H9 (cell line): ENCODE data around the gene WDR20. TPM values are rescaled to one million over a fixed set of nuclear protein-coding genes. Genes with fewer than 3 reads are reported as not detected.

Source experiments
- DNase-seq: peaks from one replicate; pipeline ENCODE4 v3.0.0-alpha.2; 2017
- H2AFZ ChIP-seq: one replicate; pipeline ENCODE4 v1.6.1; 2013; ENCODE audit warnings: mild to moderate bottlenecking, low read length, control low read depth, moderate library complexity
- H2AK5ac ChIP-seq: 2 replicates; pipeline ENCODE4 v1.6.1; 2013; ENCODE audit warnings: low read length, control low read depth, mixed read lengths; ENCODE audit not compliant: insufficient read length
- H2BK120ac ChIP-seq: one replicate; pipeline ENCODE4 v1.6.1; 2013; ENCODE audit warnings: low read depth, mild to moderate bottlenecking, low read length, control low read depth, inconsistent platforms; ENCODE audit not compliant: poor library complexity, severe bottlenecking
- H2BK12ac ChIP-seq: 2 replicates; pipeline ENCODE4 v1.6.1; 2013; ENCODE audit warnings: low read length, control low read depth, mixed read lengths, low read depth; ENCODE audit not compliant: insufficient read length
- H2BK15ac ChIP-seq: 2 replicates; pipeline ENCODE4 v1.6.1; 2013; ENCODE audit warnings: low read depth, low read length, control low read depth
- H2BK20ac ChIP-seq: one replicate; pipeline ENCODE4 v1.6.1; 2013; ENCODE audit warnings: low read depth, mild to moderate bottlenecking, low read length, control low read depth, inconsistent platforms; ENCODE audit not compliant: poor library complexity, severe bottlenecking
- H2BK5ac ChIP-seq: 2 replicates; pipeline ENCODE4 v1.6.1; 2013; ENCODE audit warnings: low read length, control low read depth, mixed read lengths; ENCODE audit not compliant: insufficient read length
- H3K14ac ChIP-seq: 2 replicates; pipeline ENCODE4 v1.6.1; 2013; ENCODE audit warnings: low read length, control low read depth; ENCODE audit not compliant: insufficient read depth
- H3K18ac ChIP-seq: 2 replicates; pipeline ENCODE4 v1.6.1; 2013; ENCODE audit warnings: low read depth, mild to moderate bottlenecking, mixed read lengths, low read length, control low read depth; ENCODE audit not compliant: insufficient read length
- H3K23ac ChIP-seq: 2 replicates; pipeline ENCODE4 v1.6.1; 2013; ENCODE audit warnings: low read length, control low read depth, mixed read lengths, low read depth; ENCODE audit not compliant: insufficient read length
- H3K23me2 ChIP-seq: 2 replicates; pipeline ENCODE4 v1.6.1; 2013; ENCODE audit warnings: low read depth, mild to moderate bottlenecking, mixed read lengths, low read length, control low read depth; ENCODE audit not compliant: insufficient read length, poor library complexity, severe bottlenecking
- H3K27ac ChIP-seq: 2 replicates; pipeline ENCODE4 v1.5.1; 2013; ENCODE audit warnings: low read length, control low read depth, mixed read lengths, low read depth; ENCODE audit not compliant: insufficient read length
- H3K27me3 ChIP-seq: 2 replicates; pipeline ENCODE4 v1.6.1; 2013; ENCODE audit warnings: low read length, control low read depth, inconsistent platforms; ENCODE audit not compliant: insufficient read depth
- H3K4ac ChIP-seq: 2 replicates; pipeline ENCODE4 v1.6.1; 2013; ENCODE audit warnings: low read depth, mild to moderate bottlenecking, control low read depth, inconsistent platforms, low read length, moderate library complexity
- H3K4me1 ChIP-seq: 2 replicates; pipeline ENCODE4 v1.6.1; 2013; ENCODE audit warnings: low read length, control low read depth, inconsistent platforms; ENCODE audit not compliant: insufficient read depth
- H3K4me2 ChIP-seq: 2 replicates; pipeline ENCODE4 v1.6.1; 2013; ENCODE audit warnings: low read length, control low read depth, mixed read lengths; ENCODE audit not compliant: insufficient read length, insufficient read depth
- H3K56ac ChIP-seq: 2 replicates; pipeline ENCODE4 v1.6.1; 2013; ENCODE audit warnings: low read depth, mild to moderate bottlenecking, mixed read lengths, low read length, control low read depth; ENCODE audit not compliant: insufficient read length
- H3K79me1 ChIP-seq: 2 replicates; pipeline ENCODE4 v1.6.1; 2013; ENCODE audit warnings: low read depth, mild to moderate bottlenecking, moderate library complexity, low read length, control low read depth, inconsistent platforms; ENCODE audit not compliant: insufficient read depth, poor library complexity, severe bottlenecking
- H3K79me2 ChIP-seq: 2 replicates; pipeline ENCODE4 v1.6.1; 2013; ENCODE audit warnings: low read length, control low read depth, inconsistent platforms; ENCODE audit not compliant: insufficient read depth
- H3K9ac ChIP-seq: 2 replicates; pipeline ENCODE4 v1.6.1; 2013; ENCODE audit warnings: low read length, control low read depth, mixed read lengths; ENCODE audit not compliant: insufficient read length; ENCODE audit errors: extremely low read depth
- H3K9me3 ChIP-seq: one replicate; pipeline ENCODE4 v1.6.1; 2013; ENCODE audit warnings: low read depth, low read length, inconsistent platforms; ENCODE audit not compliant: control insufficient read depth
- H3T11ph ChIP-seq: one replicate; pipeline ENCODE4 v1.6.1; 2013; ENCODE audit warnings: mild to moderate bottlenecking, low read length, control low read depth, inconsistent platforms
- H4K20me1 ChIP-seq: one replicate; pipeline ENCODE4 v1.6.1; 2013; ENCODE audit not compliant: control insufficient read depth, insufficient read length, insufficient read depth
- H4K5ac ChIP-seq: 2 replicates; pipeline ENCODE4 v1.6.1; 2013; ENCODE audit warnings: low read depth, mild to moderate bottlenecking, mixed read lengths, low read length, control low read depth; ENCODE audit not compliant: insufficient read length
- H4K8ac ChIP-seq: replicated peaks from 2 replicates; pipeline ENCODE4 v1.6.1; 2013; ENCODE audit warnings: low read length, control low read depth, mixed read lengths, low read depth; ENCODE audit not compliant: insufficient read length
- H4K91ac ChIP-seq: 2 replicates; pipeline ENCODE4 v1.6.1; 2013; ENCODE audit warnings: low read depth, mild to moderate bottlenecking, moderate library complexity, mixed read lengths, low read length, control low read depth; ENCODE audit not compliant: insufficient read length
- H3K27ac Mint-ChIP-seq, 3 experiments: 2 replicates in 2 of 3; 3 replicates in 1 of 3; pipeline ENCODE4 v1.8.0; 2020 to 2021; ENCODE audit warnings: mixed read lengths in 3 of 3, mild to moderate bottlenecking in 1 of 3, moderate library complexity in 1 of 3
- H3K27me3 Mint-ChIP-seq: 2 replicates; pipeline ENCODE4 v1.8.0; 2021; ENCODE audit warnings: low read depth, mild to moderate bottlenecking, moderate library complexity, mixed read lengths
- H3K36me3 Mint-ChIP-seq, 3 experiments: 2 replicates in 2 of 3; 3 replicates in 1 of 3; pipeline ENCODE4 v1.8.0; 2020 to 2021; ENCODE audit warnings: low read depth in 3 of 3, mixed read lengths in 3 of 3; ENCODE audit not compliant: insufficient read depth in 1 of 3
- H3K4me1 Mint-ChIP-seq, 2 experiments: 2 replicates each; pipeline ENCODE4 v1.8.0; 2020; ENCODE audit warnings: mixed read lengths in 2 of 2
- H3K4me3 Mint-ChIP-seq, 2 experiments: 2 replicates in 1 of 2; 3 replicates in 1 of 2; pipeline ENCODE4 v1.8.0; 2020 to 2021; ENCODE audit warnings: mild to moderate bottlenecking in 2 of 2, mixed read lengths in 2 of 2, moderate library complexity in 1 of 2
- H3K9me3 Mint-ChIP-seq, 2 experiments: 2 replicates in 1 of 2; 3 replicates in 1 of 2; pipeline ENCODE4 v1.8.0; 2020; ENCODE audit warnings: mild to moderate bottlenecking in 2 of 2, mixed read lengths in 2 of 2, moderate library complexity in 1 of 2
- WGBS: extraction: QIAGEN DNeasy Blood & Tissue Kit; methylation state at CpG from one replicate; pipeline ENCODE4 v1.1.7; 2013; ENCODE audit warnings: missing lambda C conversion rate, low lambda C conversion rate, mixed read lengths; ENCODE audit not compliant: insufficient read length; ENCODE audit errors: extremely low coverage; 5-methylcytosine and 5-hydroxymethylcytosine counted together
- total RNA-seq: library from RNA; stranded (reverse); gene quantifications from 2 replicates; pipeline ENCODE4 v1.2.1, GENCODE V29; 2021
- TF ChIP-seq, protein P1 (sequence below): fragments of 200-600 bp; sonication (generic); conservative IDR thresholded peaks from 3 replicates; pipeline ENCODE4 v1.8.0; 2021; ENCODE audit warnings: antibody characterized with exemption, mild to moderate bottlenecking

Gene WDR20
- total RNA-seq, 1 experiment from 2014 or later = 31.6 TPM

GRCh38 chr14:102229739-102230092, 90.0 kb downstream of the WDR20 start:
- H3K56ac ChIP-seq = no peak overlapping the region
- H3K4me3 Mint-ChIP-seq = no peak overlapping the region
- H3K18ac ChIP-seq = no peak overlapping the region
- H3K23ac ChIP-seq = no peak overlapping the region
- H4K8ac ChIP-seq = no peak overlapping the region
- no peak overlapping the region for H3K27ac Mint-ChIP-seq
- H2BK5ac ChIP-seq = no peak overlapping the region
- H2BK12ac ChIP-seq = no peak overlapping the region
- 0 out of 4 replicates have a peak, but pooled peaks cover 0 to 5% of the 10 kb centered on the region in 2 experiments for H3K4me1 Mint-ChIP-seq
- no peaks in the 10 kb centered on the region for H3K79me2 ChIP-seq
- H3K9me3 Mint-ChIP-seq = no peaks in the 10 kb centered on the region
- H4K5ac ChIP-seq = no peak overlapping the region
- H3K4ac ChIP-seq = no peak overlapping the region
- peaks cover 0 to 1% (median 0%) of the 10 kb centered on the region in 3 experiments; a peak in 1 of 7 replicates for H3K36me3 Mint-ChIP-seq
- no peak overlapping the region for H2AK5ac ChIP-seq
- no peaks in the 10 kb centered on the region for H3K4me1 ChIP-seq
- H2BK20ac ChIP-seq = no peak overlapping the region
- no peaks in the 10 kb centered on the region for H3K27me3 ChIP-seq
- H3K27ac ChIP-seq = no peak overlapping the region
- TF ChIP-seq, protein P1, sequence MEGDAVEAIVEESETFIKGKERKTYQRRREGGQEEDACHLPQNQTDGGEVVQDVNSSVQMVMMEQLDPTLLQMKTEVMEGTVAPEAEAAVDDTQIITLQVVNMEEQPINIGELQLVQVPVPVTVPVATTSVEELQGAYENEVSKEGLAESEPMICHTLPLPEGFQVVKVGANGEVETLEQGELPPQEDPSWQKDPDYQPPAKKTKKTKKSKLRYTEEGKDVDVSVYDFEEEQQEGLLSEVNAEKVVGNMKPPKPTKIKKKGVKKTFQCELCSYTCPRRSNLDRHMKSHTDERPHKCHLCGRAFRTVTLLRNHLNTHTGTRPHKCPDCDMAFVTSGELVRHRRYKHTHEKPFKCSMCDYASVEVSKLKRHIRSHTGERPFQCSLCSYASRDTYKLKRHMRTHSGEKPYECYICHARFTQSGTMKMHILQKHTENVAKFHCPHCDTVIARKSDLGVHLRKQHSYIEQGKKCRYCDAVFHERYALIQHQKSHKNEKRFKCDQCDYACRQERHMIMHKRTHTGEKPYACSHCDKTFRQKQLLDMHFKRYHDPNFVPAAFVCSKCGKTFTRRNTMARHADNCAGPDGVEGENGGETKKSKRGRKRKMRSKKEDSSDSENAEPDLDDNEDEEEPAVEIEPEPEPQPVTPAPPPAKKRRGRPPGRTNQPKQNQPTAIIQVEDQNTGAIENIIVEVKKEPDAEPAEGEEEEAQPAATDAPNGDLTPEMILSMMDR = no peak
- H3K27me3 Mint-ChIP-seq = no peaks in the 10 kb centered on the region; the same call in 1 of the 2 replicates
- no peak for DNase-seq
- H3K14ac ChIP-seq = no peak overlapping the region
- no peaks in the 10 kb centered on the region for H3K23me2 ChIP-seq
- no peaks in the 10 kb centered on the region for H3K79me1 ChIP-seq
- H2BK120ac ChIP-seq = no peak overlapping the region
- H3K9me3 ChIP-seq = no peaks in the 10 kb centered on the region
- WGBS = no CpG with 5 or more reads among the region's 9 CpGs
- no peak overlapping the region for H3K4me2 ChIP-seq
- H2AFZ ChIP-seq = no peak overlapping the region
- no peak overlapping the region for H2BK15ac ChIP-seq
- H4K91ac ChIP-seq = no peak overlapping the region
- H4K20me1 ChIP-seq = no peaks in the 10 kb centered on the region
- H3K9ac ChIP-seq = no peak overlapping the region
- H3T11ph ChIP-seq = no peak overlapping the region
